ENCODE data around the gene TTYH2. TPM values are rescaled to one million over a fixed set of nuclear protein-coding genes. Genes with fewer than 3 reads are reported as not detected.

The TTYH2 gene
- total and polyA plus RNA-seq, 2 of the 4 experiments (the other 2 are of a cell fraction): 2.3 to 6.8 TPM

GRCh38 chr17:74271901-74272561, 58.7 kb downstream of the TTYH2 start:
- Histone ChIP-seq H2AFZ (replicated peaks; ENCODE audit: low read length, poor library complexity) (no peak overlapping the region), H3K4me2 (ENCODE audit: low read depth, low read length) (no peak overlapping the region), H3K79me1 (ENCODE audit: low read depth in 1 of 2, low read length in 2 of 2) (no peaks in the 10 kb centered on the region), H4K8ac (ENCODE audit: low read depth in 2 of 2, low read length in 2 of 2) (no peak overlapping the region), H2BK5ac (ENCODE audit: low read depth, low read length, poor library complexity, severe bottlenecking) (no peak overlapping the region), H2AK5ac (ENCODE audit: low read depth, low read length) (no peak overlapping the region), H3K14ac (replicated peaks; ENCODE audit: low read depth, low read length) (no peak overlapping the region), H3K9me1 (ENCODE audit: insufficient read depth, low read length) (no peaks in the 10 kb centered on the region), H2AK9ac (replicated peaks; ENCODE audit: low read depth, low read length, poor library complexity) (no peak overlapping the region), H3K4ac (ENCODE audit: low read depth, low read length) (no peak overlapping the region), H3K36me3 (ENCODE audit: control insufficient read depth, insufficient read depth, low read length) (no peaks in the 10 kb centered on the region), H3K23ac (ENCODE audit: low read depth, low read length) (no peak overlapping the region), H2BK20ac (ENCODE audit: low read depth, low read length) (no peak overlapping the region), H4K91ac (ENCODE audit: insufficient read depth, low read depth, low read length) (no peak overlapping the region), H3K18ac (ENCODE audit: low read depth, low read length) (no peak overlapping the region), H3K4me3 (ENCODE audit: insufficient read depth, low read depth, low read length) (no peak overlapping the region), H3K9ac (ENCODE audit: low read depth, low read length) (no peak overlapping the region), H3K4me1 (ENCODE audit: control insufficient read depth, insufficient read depth, low read length) (no peaks in the 10 kb centered on the region), H2BK15ac (ENCODE audit: low read depth, low read length) (no peak overlapping the region), H3K9me3 (ENCODE audit: control insufficient read depth, insufficient read depth, low read length) (0 out of 2 replicates have a peak, but pooled peaks cover 2% of the 10 kb centered on the region), H4K5ac (ENCODE audit: low read depth, low read length) (no peak overlapping the region), H4K20me1 (ENCODE audit: insufficient read depth, low read length) (no peaks in the 10 kb centered on the region), H3K27ac (ENCODE audit: insufficient read depth, low read length) (no peak overlapping the region), H2BK120ac (ENCODE audit: low read depth, low read length) (no peak overlapping the region), H3K56ac (ENCODE audit: extremely low read depth, insufficient read depth, low read length) (no peak overlapping the region), H3K27me3 (ENCODE audit: control insufficient read depth, insufficient read depth, low read length) (no peaks in the 10 kb centered on the region; the same call in 1 of the 2 replicates)
- in situ Hi-C loops (cut with MboI; ENCODE audit: low sequenced_read_pairs): no loop called here
- intact Hi-C loops (cut with micrococcal nuclease): no loop called here
- ChIA-PET POLR2A (ENCODE audit: unreplicated experiment) (no interaction called here), CTCF (no interaction called here)
- no CpG with 5 or more reads among the region's 13 CpGs for WGBS, 2 experiments (ENCODE audit: extremely low coverage in 2 of 2, insufficient read length in 1 of 2)
- no peak for DNase-seq
- no TSS peak for BruUV-seq (replicated peaks)
- ATAC-seq (ENCODE audit: low read depth): no peak
- dilution Hi-C loops (cut with HindIII; ENCODE audit: low sequenced_read_pairs, unreplicated experiment): no loop called here
- no peak for TF ChIP-seq MXI1 (IDR thresholded peaks at IDR 0.05; ENCODE audit: borderline replicate concordance, low read depth, low read length)
- TF ChIP-seq CTCF (conservative IDR thresholded peaks at IDR 0.05; ENCODE audit: low read depth, low read length): no peak
- no peak for TF ChIP-seq ELK1 (IDR thresholded peaks at IDR 0.05; ENCODE audit: borderline replicate concordance, low read depth, low read length)
- no peak for TF ChIP-seq RAD21 (IDR thresholded peaks at IDR 0.05; ENCODE audit: low read length)
- TF ChIP-seq BHLHE40 (IDR thresholded peaks at IDR 0.05; ENCODE audit: low read depth, low read length): no peak
- no peak for TF ChIP-seq MAFK (IDR thresholded peaks at IDR 0.05; ENCODE audit: low read depth, low read length)
- TF ChIP-seq MAZ (IDR thresholded peaks at IDR 0.05; ENCODE audit: borderline replicate concordance, low read depth, low read length): no peak
- TF ChIP-seq POLR2A (IDR thresholded peaks at IDR 0.05; ENCODE audit: low read depth, low read length): no peak
